AG08396 (cell line): ENCODE results near the gene CD52.

ENCODE experiments used
- DNase-seq: peaks from one replicate; pipeline ENCODE4 v3.0.0; 2012; ENCODE audit warnings: low spot score, mixed read lengths

The CD52 gene

GRCh38 chr1:26335774-26336476 lies 18.2 kb downstream of the CD52 start:
- no peak for DNase-seq

GRCh38 chr1:26336477-26337205 lies 18.9 kb downstream of the CD52 start:
- peak; percentile 49 for DNase-seq

GRCh38 chr1:26337206-26337535 lies 19.4 kb downstream of the CD52 start:
- DNase-seq, result no peak

- DNase-seq, result no peak
These were observed 19.9 kb downstream of the CD52 start for GRCh38 chr1:26337625-26338024.

- no peak for DNase-seq
These were observed 20.9 kb downstream of the CD52 start for GRCh38 chr1:26338670-26339069.

GRCh38 chr1:26340047-26340481 lies 22.3 kb downstream of the CD52 start:
- no peak for DNase-seq

- no peak for DNase-seq
These were observed 26.6 kb downstream of the CD52 start for GRCh38 chr1:26344147-26344920.

GRCh38 chr1:26345718-26346117 lies 28.0 kb downstream of the CD52 start:
- DNase-seq, result no peak

- DNase-seq, result no peak
These were observed 28.7 kb downstream of the CD52 start for GRCh38 chr1:26346274-26347033.

- peak; percentile 52 for DNase-seq
These were observed 31.6 kb downstream of the CD52 start for GRCh38 chr1:26349188-26349876.

- no peak for DNase-seq
These were observed 32.1 kb downstream of the CD52 start for GRCh38 chr1:26349877-26350244.

GRCh38 chr1:26350343-26350700 lies 32.6 kb downstream of the CD52 start:
- no peak for DNase-seq

- no peak for DNase-seq
These were observed 33.2 kb downstream of the CD52 start for GRCh38 chr1:26350701-26351589.

- DNase-seq, result no peak
These were observed 34.0 kb downstream of the CD52 start for GRCh38 chr1:26351590-26352337.

- no peak for DNase-seq
These were observed 34.6 kb downstream of the CD52 start for GRCh38 chr1:26352338-26352679.

- DNase-seq, result no peak
These were observed 35.6 kb downstream of the CD52 start for GRCh38 chr1:26353210-26353859.

GRCh38 chr1:26353976-26354820 lies 36.4 kb downstream of the CD52 start, which contains the start of gene CRYBG2:
TSS of gene CRYBG2 (minus strand) at chr1:26354130. CDS start at chr1:26346657, 7,473 bp downstream.
- no peak for DNase-seq

- DNase-seq, result no peak
These were observed 37.2 kb downstream of the CD52 start for GRCh38 chr1:26354972-26355371.

GRCh38 chr1:26356106-26356505 lies 38.3 kb downstream of the CD52 start:
- DNase-seq, result no peak
